RCC 7860 (cell line): ENCODE data around the gene DCAF15.
"Not testable (repeated sequence)": the region's sequence is repeated elsewhere in the genome, so short reads cannot be mapped to it uniquely, and the experiment has no call there.

Experiments
- DNase-seq: peaks from one replicate; pipeline ENCODE4 v3.0.0-alpha.2; 2015; ENCODE audit warnings: low spot score
- FAIRE-seq: peaks from 2 replicates; lab custom pipeline; 2012; peaks lifted over from hg19 to GRCh38; lab: Jason Lieb, UNC

DCAF15 gene

DNA sequence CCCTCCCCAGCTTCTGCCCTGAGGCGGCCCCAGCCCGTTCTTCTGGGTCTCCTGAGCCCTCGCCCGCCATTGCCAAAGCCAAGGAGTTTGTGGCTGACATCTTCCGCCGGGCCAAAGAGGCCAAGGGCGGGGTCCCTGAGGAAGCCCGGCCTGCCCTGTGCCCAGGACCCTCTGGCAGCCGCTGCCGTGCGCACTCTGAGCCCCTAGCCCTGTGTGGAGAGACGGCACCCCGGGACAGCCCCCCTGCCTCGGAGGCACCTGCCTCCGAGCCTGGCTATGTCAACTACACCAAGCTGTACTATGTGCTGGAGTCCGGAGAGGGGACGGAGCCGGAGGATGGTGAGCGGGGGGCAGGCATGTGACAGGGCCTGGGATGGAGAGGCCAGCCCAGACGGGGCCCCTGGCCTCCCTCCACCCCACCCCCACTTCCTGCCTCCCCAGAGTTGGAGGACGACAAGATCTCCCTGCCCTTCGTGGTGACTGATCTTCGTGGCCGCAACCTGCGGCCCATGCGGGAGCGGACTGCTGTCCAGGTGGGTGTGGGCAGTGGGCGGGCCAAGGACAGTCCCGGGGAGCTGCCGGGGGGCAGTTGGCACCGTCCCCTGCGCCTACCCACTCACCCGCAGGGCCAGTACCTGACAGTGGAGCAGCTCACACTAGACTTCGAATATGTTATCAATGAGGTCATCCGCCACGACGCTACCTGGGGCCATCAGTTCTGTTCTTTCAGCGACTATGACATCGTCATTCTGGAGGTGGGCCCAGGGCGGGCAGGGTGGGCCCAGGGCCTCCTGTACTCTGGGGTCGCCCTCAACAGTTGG lies 7.0 kb downstream of the DCAF15 start:
- FAIRE-seq (no peak), DNase-seq (no peak)

DNA sequence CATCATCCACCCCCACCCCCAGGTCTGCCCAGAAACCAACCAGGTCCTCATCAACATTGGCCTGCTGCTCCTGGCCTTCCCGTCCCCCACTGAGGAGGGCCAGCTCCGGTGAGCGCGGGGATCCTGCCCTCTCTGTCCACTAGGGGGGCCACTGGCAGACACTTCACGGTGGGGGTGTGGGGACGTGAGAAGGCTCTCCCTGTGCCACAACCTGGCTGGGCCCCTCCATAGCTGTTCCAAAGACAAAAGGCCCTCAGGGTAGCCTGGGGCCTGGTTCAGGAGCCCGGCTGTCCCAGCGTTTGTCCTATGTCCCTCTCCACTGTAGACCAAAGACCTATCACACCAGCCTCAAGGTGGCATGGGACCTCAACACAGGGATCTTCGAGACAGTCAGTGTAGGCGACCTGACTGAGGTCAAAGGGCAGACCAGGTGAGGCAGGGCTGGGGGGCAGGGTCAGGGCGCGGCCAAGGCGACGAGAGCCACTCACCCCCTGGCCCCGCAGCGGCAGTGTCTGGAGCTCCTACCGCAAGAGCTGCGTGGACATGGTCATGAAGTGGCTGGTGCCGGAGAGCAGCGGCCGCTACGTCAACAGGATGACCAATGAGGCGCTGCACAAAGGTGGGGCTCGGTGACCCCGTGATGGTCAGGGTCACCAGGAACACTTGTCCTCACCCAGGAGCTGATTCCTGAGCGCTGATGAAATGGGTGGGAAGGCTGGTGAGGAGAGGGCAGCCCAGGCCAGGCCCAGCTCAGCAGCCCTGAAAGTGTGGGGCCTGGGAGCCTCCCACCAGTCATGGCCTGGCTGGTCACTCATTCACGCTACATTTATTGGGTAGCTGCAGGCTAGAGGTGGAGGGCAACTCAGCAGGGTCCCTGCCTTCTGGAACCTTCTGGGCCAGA lies 7.9 kb downstream of the DCAF15 start:
- DNase-seq (no peak), FAIRE-seq (no peak)

DNA sequence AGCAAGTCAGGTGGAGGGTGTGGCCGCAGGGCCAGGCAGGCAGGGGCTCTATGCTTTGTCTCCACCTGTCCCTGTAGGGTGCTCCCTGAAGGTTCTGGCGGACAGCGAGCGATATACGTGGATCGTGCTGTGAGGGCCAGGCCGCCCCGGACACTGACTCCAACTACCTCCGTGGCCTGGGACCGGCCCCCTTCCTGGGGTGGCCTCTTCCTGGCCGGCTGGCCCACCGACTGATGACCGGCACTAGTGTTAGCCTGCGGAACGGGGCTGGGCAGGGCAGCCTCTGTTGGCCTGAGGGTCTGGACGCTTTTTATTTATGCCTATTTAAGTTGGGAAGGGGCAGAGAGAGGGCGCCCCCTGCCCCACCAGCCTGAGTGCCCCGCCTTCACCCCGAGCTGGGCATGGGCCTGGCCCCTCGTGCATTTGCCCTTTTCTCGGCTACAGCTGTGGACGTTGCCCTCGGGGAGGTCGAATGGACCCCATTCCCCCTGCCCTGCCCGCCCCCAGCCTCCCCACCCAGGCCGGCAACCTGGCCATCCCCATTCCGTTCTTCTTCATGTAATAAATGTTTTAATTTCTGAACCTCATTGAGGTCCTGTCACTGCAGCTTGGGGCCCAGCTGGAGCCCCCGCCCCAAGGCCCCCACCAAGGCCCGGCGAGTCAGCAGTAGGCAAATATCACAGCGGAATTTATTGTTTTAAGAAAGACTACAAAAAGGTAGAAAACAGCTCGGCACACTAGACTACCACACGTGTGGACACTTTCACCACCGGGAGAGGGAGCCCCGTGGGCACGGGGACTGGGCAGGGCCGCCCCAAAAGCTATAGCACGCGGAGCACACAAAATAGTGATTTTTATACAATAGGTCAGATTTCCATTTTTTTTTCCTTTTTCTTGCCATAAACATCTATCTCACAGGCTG lies 8.8 kb downstream of the DCAF15 start:
- FAIRE-seq (no peak), DNase-seq (no peak)

DNA sequence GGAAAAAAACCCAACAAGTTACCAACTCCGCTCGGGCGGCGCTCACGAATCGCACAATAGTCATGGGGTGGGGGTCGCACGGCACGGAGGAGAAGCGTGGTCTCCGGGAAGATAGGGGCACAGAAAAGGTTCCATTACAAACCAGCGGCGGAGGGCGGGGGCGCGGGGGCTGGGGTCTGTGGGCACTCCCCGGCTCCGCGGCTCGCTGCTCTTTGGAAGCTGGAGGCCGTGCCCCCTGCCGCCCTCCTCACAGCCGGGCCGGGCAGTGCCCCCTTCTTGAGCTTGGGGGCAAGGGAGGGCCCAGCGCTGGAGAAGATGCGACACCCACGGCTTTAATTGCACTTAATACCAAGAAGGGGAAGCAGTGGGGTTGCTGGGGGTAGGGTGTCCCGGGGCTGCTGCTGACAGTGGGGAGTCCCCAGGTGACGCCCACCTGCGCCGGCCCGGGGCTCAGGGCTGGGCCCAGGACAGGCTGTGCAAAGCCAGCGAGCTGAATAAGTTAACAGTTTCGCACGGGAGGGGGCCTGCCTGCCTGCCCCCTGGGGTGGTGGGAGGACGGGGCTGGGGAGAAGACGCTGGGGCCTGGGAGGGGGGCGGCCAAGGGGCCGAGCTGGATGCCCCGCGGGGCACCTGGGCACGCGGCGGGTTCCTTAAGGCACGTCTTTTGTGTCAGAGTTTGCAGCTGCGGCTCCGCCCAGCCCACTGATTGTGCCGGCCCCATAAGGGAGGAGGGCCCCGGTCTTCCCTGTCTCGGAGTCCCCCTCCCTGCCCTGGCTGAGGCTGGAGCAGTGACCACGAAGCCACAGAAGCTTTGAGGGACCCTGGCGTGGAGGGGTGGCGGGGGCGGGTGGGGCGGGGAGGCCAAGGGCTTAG lies 9.8 kb downstream of the DCAF15 start:
- DNase-seq (no peak), FAIRE-seq (no peak)

DNA sequence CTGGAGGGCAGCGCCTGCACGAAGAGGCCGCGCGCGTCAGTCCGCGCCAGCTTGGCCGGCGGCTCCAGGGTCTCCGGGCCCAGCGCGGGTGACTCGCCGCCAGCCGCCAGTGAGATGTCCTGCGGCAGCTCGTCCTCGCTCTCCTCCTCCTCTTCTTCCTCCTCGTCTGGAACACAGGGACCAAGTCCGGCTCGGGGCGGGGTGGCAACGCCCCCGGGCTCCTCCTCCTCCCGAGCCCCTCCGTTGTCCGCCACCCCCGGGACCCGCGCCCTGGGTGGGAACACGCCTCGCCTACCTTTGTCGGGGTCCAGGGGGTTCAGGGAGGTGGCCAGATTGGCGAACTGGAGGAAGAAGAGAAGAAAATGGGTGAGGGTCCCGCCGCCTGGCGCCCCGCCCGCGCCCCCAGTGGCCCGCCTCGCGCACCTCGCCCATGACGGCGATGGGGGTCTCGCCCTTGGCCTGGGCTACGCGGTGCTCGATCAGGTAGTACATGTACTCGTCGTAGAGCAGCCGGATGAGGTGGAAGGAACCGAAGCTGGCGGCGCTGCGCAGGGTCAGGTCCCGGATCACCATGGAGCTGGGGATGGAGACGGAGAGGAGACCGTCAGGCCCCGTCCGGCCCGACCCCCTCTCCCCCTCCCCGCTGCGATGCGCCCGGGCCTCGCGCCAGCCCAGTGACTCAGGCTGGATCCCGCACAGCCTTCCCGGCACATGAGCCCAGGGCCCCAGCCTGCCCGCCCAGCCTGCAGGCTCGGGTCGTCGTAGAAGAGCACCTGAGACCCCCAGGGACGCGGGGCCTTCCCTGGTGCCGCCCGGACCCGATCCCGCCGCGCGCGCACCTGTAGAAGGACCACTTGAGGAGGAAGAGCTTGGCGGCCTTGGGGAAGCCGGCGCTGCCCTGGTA lies 10.6 kb downstream of the DCAF15 start:
- no peak for DNase-seq
- no peak for FAIRE-seq

DNA sequence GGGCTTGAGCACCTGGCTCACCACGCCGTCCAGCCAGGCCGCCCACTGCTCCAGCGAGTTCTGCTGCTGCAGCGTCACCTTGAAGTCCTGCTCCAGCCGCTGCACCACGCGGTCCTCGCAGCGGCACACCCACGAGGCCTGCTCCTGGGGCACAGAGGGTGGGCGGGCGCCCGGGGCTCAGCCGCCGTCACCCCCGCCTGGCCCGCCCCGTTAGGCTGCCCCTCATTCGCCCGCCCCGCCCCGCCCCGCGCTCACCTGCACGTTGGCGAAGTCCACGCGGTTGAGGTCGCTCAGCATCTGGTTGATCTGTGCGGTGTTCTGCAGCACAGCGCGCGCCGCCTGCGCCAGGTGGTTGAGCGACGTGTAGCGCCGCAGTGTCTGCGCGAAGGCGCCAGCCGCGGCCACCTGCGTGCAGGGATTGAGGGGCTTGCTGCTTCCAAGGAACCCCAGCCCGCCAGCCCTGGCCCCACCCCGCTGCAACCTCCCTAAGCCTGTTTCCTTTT lies 11.3 kb downstream of the DCAF15 start:
- no peak for FAIRE-seq

DNA sequence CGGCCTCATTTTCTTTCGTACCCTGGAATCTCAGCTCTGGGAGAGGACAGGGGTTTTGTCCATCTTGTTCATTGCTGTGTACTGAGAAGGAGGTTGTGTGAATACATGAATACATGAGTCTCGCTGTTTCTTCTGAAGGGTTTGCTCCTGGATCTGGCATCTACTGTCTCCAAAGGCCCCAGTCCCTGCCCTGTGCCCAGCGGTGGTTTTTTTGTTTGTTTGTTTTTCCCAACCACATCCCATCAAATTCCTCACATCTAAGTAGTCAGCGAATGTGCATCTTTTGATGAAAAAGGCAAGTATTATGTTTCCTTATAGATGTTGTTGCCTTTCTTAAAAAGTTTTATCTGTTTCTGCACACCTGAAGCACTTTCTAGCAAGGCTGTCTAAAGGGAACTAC lies 12.5 kb downstream of the DCAF15 start:
- FAIRE-seq, result no peak

More for the DNA sequence above, 11.3 kb downstream of the DCAF15 start:
- no peak for DNase-seq

DNA sequence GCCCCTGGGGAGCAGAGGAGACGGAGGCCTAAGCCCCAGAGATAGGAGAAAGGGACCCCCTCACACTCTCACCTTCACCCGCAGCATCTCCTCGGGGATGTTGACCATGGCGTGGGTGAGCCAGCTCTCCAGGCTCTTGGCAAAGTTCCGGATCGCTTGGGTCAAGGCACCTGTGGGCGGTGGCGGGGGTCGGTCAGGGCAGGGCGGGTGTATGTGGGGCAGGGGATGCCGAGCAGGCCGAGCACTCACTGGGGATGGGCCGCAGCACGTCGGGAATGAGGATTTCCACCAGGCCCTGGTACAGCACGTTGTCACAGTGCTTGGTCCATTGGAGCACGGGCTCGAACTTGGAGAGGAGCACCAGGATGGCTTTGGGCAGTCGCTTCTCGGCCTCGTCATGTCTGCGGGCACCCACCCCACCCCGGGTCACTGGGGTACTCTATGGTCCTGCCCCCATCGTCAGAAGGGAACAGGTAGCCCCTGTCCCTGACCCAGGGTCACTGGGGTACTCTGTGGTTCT lies 13.1 kb downstream of the DCAF15 start:
- FAIRE-seq (no peak), DNase-seq (no peak)

More for the DNA sequence above, 12.5 kb downstream of the DCAF15 start:
- DNase-seq, result no peak

DNA sequence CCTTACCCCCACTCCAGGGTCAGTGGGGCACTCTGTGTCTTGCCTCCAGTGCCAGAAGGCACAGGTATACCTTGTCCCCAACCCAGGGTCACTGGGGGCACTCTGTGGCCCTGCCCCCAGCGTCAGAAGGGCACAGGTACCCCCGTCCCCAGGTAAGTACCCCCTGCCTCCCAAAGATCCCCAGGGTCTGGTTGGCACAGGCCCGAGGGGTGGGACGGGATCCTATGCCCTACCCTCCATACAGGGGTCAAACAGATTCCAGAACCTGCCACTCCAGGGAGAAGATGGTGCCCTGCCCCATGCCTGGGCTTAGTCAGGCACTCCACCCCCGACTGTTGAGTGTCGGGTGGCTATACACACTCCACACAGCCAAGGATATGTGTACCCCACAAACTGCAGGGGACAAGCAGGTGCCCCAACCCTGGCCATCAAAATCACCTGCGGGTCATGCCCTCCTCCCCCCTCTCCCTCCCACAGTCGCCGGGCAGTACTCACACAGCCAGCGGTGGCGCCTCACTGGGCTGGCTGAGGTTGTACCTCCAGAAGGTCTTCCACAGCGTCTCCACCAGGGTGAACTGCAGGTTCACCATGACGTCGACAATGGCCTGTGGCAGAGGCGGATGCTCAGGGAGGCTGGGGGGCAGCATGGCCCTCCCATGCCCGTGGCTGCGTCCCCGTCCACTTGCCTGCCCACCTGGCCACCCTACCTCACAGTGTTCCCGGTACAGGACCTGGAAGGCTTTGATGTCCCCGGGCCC lies 13.8 kb downstream of the DCAF15 start:
- no peak for DNase-seq
- no peak for FAIRE-seq

DNA sequence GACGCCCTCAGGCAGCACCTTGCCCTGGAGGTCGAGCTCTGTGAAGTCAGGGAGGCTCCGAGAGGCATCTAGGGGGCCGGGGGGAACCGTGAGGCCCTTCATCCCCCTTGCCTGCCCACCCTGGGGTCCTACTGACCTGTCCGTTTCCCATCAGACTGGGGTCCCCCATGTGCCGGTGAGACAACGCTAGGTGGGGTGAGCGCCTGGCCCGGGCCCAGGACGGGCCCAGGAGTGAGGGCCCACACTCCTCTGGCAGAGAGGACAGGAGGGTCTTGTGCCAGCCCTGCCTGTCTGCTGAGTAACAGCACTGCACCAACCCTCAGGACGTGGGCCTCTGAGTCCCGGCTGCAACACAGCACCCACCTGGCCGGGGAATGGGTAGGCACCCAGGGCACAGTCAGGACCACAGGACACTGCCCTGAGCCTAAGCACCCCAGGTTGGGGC lies 14.4 kb downstream of the DCAF15 start:
- DNase-seq (no peak), FAIRE-seq (no peak)

DNA sequence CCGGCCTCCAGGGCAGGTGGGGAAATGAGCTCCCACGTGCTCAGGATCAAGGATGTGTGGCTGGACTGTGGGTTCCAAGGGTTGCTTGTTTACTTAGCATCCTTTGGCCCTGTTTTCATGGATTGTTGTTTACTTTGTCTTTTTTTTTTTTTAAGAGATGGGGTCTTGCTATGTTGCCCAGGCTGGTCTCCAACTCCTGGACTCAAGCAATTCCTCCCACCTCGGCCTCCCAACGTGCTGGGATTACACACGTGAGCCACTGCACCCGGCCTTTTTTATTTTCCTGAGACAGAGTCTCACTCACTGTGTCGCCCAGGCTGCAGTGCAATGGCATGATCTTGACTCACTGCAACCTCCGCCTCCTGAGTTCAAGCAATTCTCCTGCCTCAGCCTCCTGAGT lies 14.9 kb downstream of the DCAF15 start:
- DNase-seq, FAIRE-seq: not testable (repeated sequence)

DNA sequence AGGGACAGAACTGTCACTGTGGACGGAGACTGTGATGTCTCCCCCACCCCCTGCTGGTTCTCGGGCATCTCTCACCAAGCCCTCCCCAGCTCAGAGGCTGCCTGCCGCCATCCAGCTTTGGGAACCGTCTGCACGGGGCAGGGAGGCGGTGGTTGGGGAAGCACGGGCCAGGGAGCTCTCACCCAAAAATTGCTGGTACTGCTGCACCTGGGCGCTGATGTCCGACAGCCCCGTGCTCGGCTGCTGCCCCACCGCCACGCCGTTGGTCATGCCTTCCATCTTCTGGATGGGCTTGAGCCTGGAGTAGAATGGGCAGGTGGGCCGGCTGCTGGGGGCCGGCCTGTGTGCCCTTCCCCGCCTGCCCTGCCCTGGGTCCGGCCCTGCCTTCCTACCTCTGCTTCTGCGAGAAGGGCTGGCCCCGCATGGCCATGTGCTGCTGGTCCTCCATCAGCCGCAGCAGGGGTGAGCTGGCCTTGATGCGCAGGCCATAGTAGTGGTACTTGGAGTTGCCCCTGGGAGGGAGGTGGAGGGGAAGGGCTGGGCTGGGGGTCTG lies 16.1 kb downstream of the DCAF15 start:
- DNase-seq (no peak), FAIRE-seq (no peak)

DNA sequence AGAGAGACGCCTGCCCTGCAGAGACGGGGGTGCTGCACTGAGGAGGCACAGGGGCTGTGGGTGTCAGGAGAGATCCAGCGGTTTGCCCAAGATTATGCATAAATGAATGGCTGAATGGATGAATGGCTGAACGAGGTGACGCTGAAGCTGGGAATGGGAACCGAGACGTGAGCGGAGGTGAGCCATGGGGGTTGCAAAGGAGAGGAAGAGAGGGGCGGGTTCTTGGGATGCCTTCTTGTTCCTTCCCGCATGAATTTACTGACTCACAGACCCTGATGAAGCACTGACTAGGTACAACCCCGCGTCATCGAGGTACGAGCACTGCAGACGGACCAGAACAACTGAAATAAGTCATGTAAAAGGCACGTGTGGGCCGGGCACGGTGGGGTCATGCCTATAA lies 16.7 kb downstream of the DCAF15 start:
- no peak for FAIRE-seq
- DNase-seq, result no peak

DNA sequence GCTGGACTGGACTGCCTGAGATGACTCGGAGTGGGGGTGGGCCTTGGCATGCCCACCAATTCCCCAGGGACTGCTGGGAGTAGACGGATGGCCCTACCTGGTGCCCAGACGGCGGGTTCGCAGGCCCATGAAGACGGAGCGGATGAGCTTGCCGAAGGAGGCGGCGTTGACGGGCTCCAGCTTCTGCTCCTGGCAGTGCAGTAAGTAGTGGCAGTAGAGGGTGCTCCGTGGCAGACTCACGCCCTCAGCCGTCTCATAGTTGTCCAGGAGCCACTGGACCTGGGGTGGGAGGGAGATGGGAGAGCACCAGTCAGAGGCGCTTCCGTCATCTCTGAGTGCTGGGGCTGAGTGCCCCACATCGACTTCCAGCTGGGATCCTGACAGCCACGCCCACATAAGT lies 17.6 kb downstream of the DCAF15 start:
- no peak for FAIRE-seq
- DNase-seq, result no peak

DNA sequence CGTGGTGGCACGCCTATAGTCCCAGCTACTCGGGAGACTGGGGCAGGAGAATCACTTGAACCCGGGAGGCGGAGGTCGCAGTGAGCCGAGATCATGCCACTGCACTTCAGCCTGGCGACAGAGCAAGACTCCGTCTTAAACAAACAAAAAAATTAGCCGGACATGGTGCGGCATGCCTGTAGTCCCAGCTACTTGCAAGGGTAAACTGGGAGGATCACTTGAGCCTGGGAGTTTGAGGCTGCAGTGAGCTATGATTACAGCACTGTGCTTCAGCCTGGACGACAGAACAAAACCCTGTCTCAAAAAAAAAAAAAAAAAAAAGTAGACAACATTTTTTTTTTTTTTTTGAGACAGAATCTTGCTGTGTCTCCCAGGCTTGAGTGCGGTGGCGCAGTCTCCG lies 19.6 kb downstream of the DCAF15 start:
- not testable (repeated sequence) for DNase-seq, FAIRE-seq

DNA sequence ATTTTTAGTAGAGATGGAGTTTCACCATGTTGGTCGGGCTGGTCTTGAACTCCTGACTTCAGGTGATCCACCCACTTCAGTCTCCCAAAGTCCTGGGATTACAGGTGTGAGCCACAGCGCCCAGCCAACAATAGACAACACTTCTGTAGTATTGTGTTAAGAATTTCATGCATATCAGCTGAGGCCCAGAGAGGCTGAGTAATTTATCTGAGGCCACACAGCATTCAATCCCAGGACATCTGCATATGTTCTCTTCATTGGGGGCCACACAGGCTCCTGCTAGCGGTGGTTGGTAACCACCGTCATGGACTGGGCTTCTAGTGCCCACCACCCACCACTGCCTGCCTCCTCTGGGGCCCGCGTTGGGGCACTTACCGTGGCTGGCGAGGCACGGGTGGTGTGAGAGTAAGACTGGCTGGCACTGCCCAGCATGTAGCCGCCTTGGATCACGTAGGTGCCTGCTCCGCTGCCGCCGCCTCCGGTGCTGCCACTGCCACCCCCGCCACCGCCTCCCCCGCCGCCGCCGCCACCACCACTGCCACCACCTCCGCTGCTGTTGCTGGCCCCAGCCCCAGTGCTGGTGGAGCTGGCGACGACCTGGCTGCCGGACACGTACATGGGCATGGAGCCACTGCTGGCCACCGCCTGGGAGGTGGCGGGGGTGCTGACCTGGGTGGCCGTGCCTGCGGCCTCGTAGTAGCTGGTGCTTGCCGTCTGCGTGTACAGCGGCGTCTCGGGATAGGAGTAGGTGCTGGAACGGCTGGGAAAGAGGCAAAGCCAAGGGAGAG lies 20.3 kb downstream of the DCAF15 start:
- DNase-seq, result no peak
- FAIRE-seq, result no peak
